WTC11 (cell line): ENCODE data around the gene IQCF6. TPM values are rescaled to one million over a fixed set of nuclear protein-coding genes. Genes with fewer than 3 reads are reported as not detected.

Source experiments
- ATAC-seq: fragments of 200-7000 bp; cut with Tn5 transposase; 2 replicates; pipeline ENCODE4 v1.10.0; 2021; ENCODE audit warnings: mild to moderate bottlenecking, moderate library complexity
- CTCF ChIA-PET: fragments of 300-600 bp; sonication (Branson Sonifier 250); formaldehyde crosslinking; loops from one replicate; lab custom pipeline; 2021; ENCODE audit warnings: antibody characterized with exemption; lab: Charles Lee
- POLR2A ChIA-PET: fragments of 350-600 bp; sonication (Branson Sonifier 250); formaldehyde crosslinking; loops from one replicate; lab custom pipeline; 2021; ENCODE audit warnings: antibody characterized with exemption; lab: Charles Lee
- DNase-seq: peaks from one replicate; pipeline ENCODE4 v3.0.0; 2021; ENCODE audit warnings: low spot score
- H3K27ac Mint-ChIP-seq: 2 replicates; pipeline ENCODE4 v1.8.0; 2021; ENCODE audit warnings: mixed read lengths
- H3K27me3 Mint-ChIP-seq: 2 replicates; pipeline ENCODE4 v1.8.0; 2021; ENCODE audit warnings: low read depth, mild to moderate bottlenecking, moderate library complexity, mixed read lengths
- H3K36me3 Mint-ChIP-seq: 2 replicates; pipeline ENCODE4 v1.8.0; 2021; ENCODE audit warnings: mixed read lengths
- H3K4me1 Mint-ChIP-seq: 2 replicates; pipeline ENCODE4 v1.8.0; 2022; ENCODE audit warnings: mixed read lengths
- H3K4me3 Mint-ChIP-seq: 2 replicates; pipeline ENCODE4 v1.8.0; 2021; ENCODE audit warnings: mild to moderate bottlenecking, moderate library complexity, mixed read lengths
- H3K9me3 Mint-ChIP-seq: 2 replicates; pipeline ENCODE4 v1.8.0; 2021; ENCODE audit warnings: mixed read lengths
- ARID4B ChIP-seq: sonication (generic); formaldehyde crosslinking; IDR thresholded peaks from 2 replicates; pipeline ENCODE4 v1.8.0; 2023; ENCODE audit warnings: missing genetic modification reagents, mild to moderate bottlenecking, borderline replicate concordance
- ATF1 ChIP-seq: sonication (generic); formaldehyde crosslinking; IDR thresholded peaks from 2 replicates; pipeline ENCODE4 v1.8.1; 2023; ENCODE audit warnings: mild to moderate bottlenecking, moderate library complexity, missing genetic modification reagents
- ATF3 ChIP-seq: sonication (generic); formaldehyde crosslinking; conservative IDR thresholded peaks from 2 replicates; pipeline ENCODE4 v1.8.1; 2022; ENCODE audit warnings: mild to moderate bottlenecking, missing genetic modification reagents
- CTCF ChIP-seq: fragments of 200-600 bp; IDR thresholded peaks from 2 replicates; pipeline ENCODE4 v1.8.0; 2022; ENCODE audit warnings: antibody characterized with exemption
- ESRRA ChIP-seq: sonication (generic); formaldehyde crosslinking; IDR thresholded peaks from 2 replicates; pipeline ENCODE4 v1.8.1; 2022; ENCODE audit warnings: mild to moderate bottlenecking, missing genetic modification reagents, borderline replicate concordance
- FOXP1 ChIP-seq: sonication (generic); formaldehyde crosslinking; IDR thresholded peaks from 2 replicates; pipeline ENCODE4 v1.8.0; 2022; ENCODE audit warnings: missing genetic modification reagents, mild to moderate bottlenecking, moderate library complexity, borderline replicate concordance
- GRHL2 ChIP-seq: fragments of 250-450 bp; sonication (Bioruptor Pico); IDR thresholded peaks from 2 replicates; pipeline ENCODE4 v1.8.0; 2022; ENCODE audit warnings: mild to moderate bottlenecking, moderate library complexity; ENCODE audit not compliant: insufficient replicate concordance, severe bottlenecking
- JAZF1 ChIP-seq: fragments of 250-450 bp; sonication (Bioruptor Pico); IDR thresholded peaks from 2 replicates; pipeline ENCODE4 v1.9.0; 2021; ENCODE audit warnings: moderate library complexity, mild to moderate bottlenecking, inconsistent platforms
- JUN ChIP-seq: sonication (generic); formaldehyde crosslinking; IDR thresholded peaks from 2 replicates; pipeline ENCODE4 v1.8.0; 2023; ENCODE audit warnings: mild to moderate bottlenecking, missing genetic modification reagents
- KAT7 ChIP-seq: sonication (generic); formaldehyde crosslinking; IDR thresholded peaks from 2 replicates; pipeline ENCODE4 v1.8.1; 2023; ENCODE audit warnings: missing genetic modification reagents, mild to moderate bottlenecking, borderline replicate concordance
- MLX ChIP-seq: sonication (generic); formaldehyde crosslinking; IDR thresholded peaks from 2 replicates; pipeline ENCODE4 v1.8.1; 2023; ENCODE audit warnings: mild to moderate bottlenecking, missing genetic modification reagents, moderate library complexity
- NFYB ChIP-seq: sonication (generic); formaldehyde crosslinking; conservative IDR thresholded peaks from 2 replicates; pipeline ENCODE4 v1.8.0; 2022; ENCODE audit warnings: low read depth, missing genetic modification reagents
- NR1H2 ChIP-seq: sonication (generic); formaldehyde crosslinking; IDR thresholded peaks from 2 replicates; pipeline ENCODE4 v1.9.0; 2021; ENCODE audit warnings: mild to moderate bottlenecking, moderate library complexity, missing genetic modification reagents
- NR2C2 ChIP-seq: sonication (generic); formaldehyde crosslinking; IDR thresholded peaks from 2 replicates; pipeline ENCODE4 v1.8.0; 2022; ENCODE audit warnings: mild to moderate bottlenecking, missing genetic modification reagents
- PRDM15 ChIP-seq: sonication (generic); formaldehyde crosslinking; IDR thresholded peaks from 2 replicates; pipeline ENCODE4 v1.8.0; 2022; ENCODE audit warnings: missing genetic modification reagents
- PREB ChIP-seq: sonication (generic); formaldehyde crosslinking; IDR thresholded peaks from 2 replicates; pipeline ENCODE4 v1.8.1; 2022; ENCODE audit warnings: mild to moderate bottlenecking, missing genetic modification reagents, moderate library complexity, borderline replicate concordance
- SOX15 ChIP-seq: fragments of 250-450 bp; sonication (Bioruptor Pico); IDR thresholded peaks from 2 replicates; pipeline ENCODE4 v1.9.0; 2021; ENCODE audit warnings: mild to moderate bottlenecking
- USF1 ChIP-seq: sonication (generic); formaldehyde crosslinking; IDR thresholded peaks from 2 replicates; pipeline ENCODE4 v1.8.0; 2022; ENCODE audit warnings: mild to moderate bottlenecking, missing genetic modification reagents
- ZMAT4 ChIP-seq: fragments of 250-450 bp; sonication (Bioruptor Pico); IDR thresholded peaks from 2 replicates; pipeline ENCODE4 v1.9.0; 2021; ENCODE audit warnings: mild to moderate bottlenecking
- ZNF219 ChIP-seq: sonication (generic); formaldehyde crosslinking; IDR thresholded peaks from 2 replicates; pipeline ENCODE4 v1.8.0; 2023; ENCODE audit warnings: missing genetic modification reagents, mild to moderate bottlenecking, borderline replicate concordance
- ZNF281 ChIP-seq: sonication (generic); formaldehyde crosslinking; IDR thresholded peaks from 2 replicates; pipeline ENCODE4 v1.8.0; 2023; ENCODE audit warnings: mild to moderate bottlenecking, missing genetic modification reagents
- total RNA-seq: library from RNA; stranded (reverse); gene quantifications from 3 replicates; pipeline ENCODE4 v1.2.3, GENCODE V29; 2021

Gene IQCF6
- total RNA-seq, 1 experiment from 2014 or later = not detected

- TF ChIP-seq NR2C2 (no peak), USF1 (no peak), PREB (CRISPR knock-in tag) (no peak), ZNF219 (CRISPR knock-in tag) (no peak), ARID4B (no peak), GRHL2 (no peak), JUN (CRISPR knock-in tag) (no peak), FOXP1 (CRISPR knock-in tag) (no peak), PRDM15 (no peak), CTCF (no peak), MLX (CRISPR knock-in tag) (no peak)
- TF ChIP-seq, all 79 proteins: peak for 0
These were observed 27.8 kb downstream of the IQCF6 start (continued) for GRCh38 chr3:51751287-51751686.

- ChIA-PET POLR2A (no interaction called here), CTCF (interaction anchor here (1.1 to 2.6 kb wide), 2 partner anchors 32 to 69 kb away, joined by 6 to 10 read pairs; no protein-coding TSS in a partner anchor)
- no peak overlapping the region for H3K4me3 Mint-ChIP-seq
- TF ChIP-seq FOXP1 (CRISPR knock-in tag) (no peak), NFYB (no peak), ATF3 (CRISPR knock-in tag) (no peak), JAZF1 (CRISPR knock-in tag) (no peak), NR1H2 (CRISPR knock-in tag) (no peak), ESRRA (CRISPR knock-in tag) (no peak), ATF1 (CRISPR knock-in tag) (no peak), ZMAT4 (CRISPR knock-in tag) (no peak), SOX15 (CRISPR knock-in tag) (no peak), ZNF281 (CRISPR knock-in tag) (no peak), KAT7 (CRISPR knock-in tag) (no peak)
These were observed 28.2 kb downstream of the IQCF6 start for GRCh38 chr3:51750878-51751277.

More at GRCh38 chr3:51750878-51751277, 28.2 kb downstream of the IQCF6 start:
- Mint-ChIP-seq H3K36me3 (peaks cover 23% of the 10 kb centered on the region), H3K9me3 (peaks cover 51% of the 10 kb centered on the region), H3K27ac (no peak overlapping the region), H3K27me3 (peaks cover 3% of the 10 kb centered on the region), H3K4me1 (peaks cover 24% of the 10 kb centered on the region)
- DNase-seq (no peak), ATAC-seq (no peak)
